Measurements from ENCODE around the gene STX8.

The STX8 gene

GRCh38 chr17:9557161-9557755 is 18.4 kb downstream of the STX8 start:
- no peak for DNase-seq (ENCODE audit: low read depth)

GRCh38 chr17:9554715-9555114 is 20.9 kb downstream of the STX8 start:
- DNase-seq (ENCODE audit: low read depth): peak; percentile 33

GRCh38 chr17:9553596-9553995 is 22.0 kb downstream of the STX8 start:
- DNase-seq (ENCODE audit: low read depth): no peak

- no peak for DNase-seq (ENCODE audit: low read depth)
Observed at GRCh38 chr17:9553181-9553580, 22.4 kb downstream of the STX8 start.

GRCh38 chr17:9549215-9549614 is 26.4 kb downstream of the STX8 start:
- DNase-seq (ENCODE audit: low read depth): no peak

GRCh38 chr17:9544221-9544620 is 31.4 kb downstream of the STX8 start:
- DNase-seq (ENCODE audit: low read depth): no peak

GRCh38 chr17:9541718-9542117 is 33.9 kb downstream of the STX8 start:
- DNase-seq (ENCODE audit: low read depth): no peak

GRCh38 chr17:9538626-9539025 is 37.0 kb downstream of the STX8 start:
- DNase-seq (ENCODE audit: low read depth): no peak

- DNase-seq (ENCODE audit: low read depth): no peak
Observed at GRCh38 chr17:9537177-9537776, 38.3 kb downstream of the STX8 start.

GRCh38 chr17:9536061-9536460 is 39.6 kb downstream of the STX8 start:
- DNase-seq (ENCODE audit: low read depth): no peak

GRCh38 chr17:9533441-9533840 is 42.2 kb downstream of the STX8 start:
- no peak for DNase-seq (ENCODE audit: low read depth)

- no peak for DNase-seq (ENCODE audit: low read depth)
Observed at GRCh38 chr17:9532715-9533114, 42.9 kb downstream of the STX8 start.

- no peak for DNase-seq (ENCODE audit: low read depth)
Observed at GRCh38 chr17:9531034-9531433, 44.6 kb downstream of the STX8 start.

GRCh38 chr17:9529033-9529700 is 46.5 kb downstream of the STX8 start:
- no peak for DNase-seq (ENCODE audit: low read depth)

GRCh38 chr17:9527788-9528187 is 47.8 kb downstream of the STX8 start:
- DNase-seq (ENCODE audit: low read depth): no peak

- DNase-seq (ENCODE audit: low read depth): no peak
Observed at GRCh38 chr17:9522074-9522473, 53.5 kb downstream of the STX8 start.

- no peak for DNase-seq (ENCODE audit: low read depth)
Observed at GRCh38 chr17:9521062-9521461, 54.6 kb downstream of the STX8 start.

- no peak for DNase-seq (ENCODE audit: low read depth)
Observed at GRCh38 chr17:9520649-9521048, 55.0 kb downstream of the STX8 start.

- no peak for DNase-seq (ENCODE audit: low read depth)
Observed at GRCh38 chr17:9519583-9520272, 55.9 kb downstream of the STX8 start.

- no peak for DNase-seq (ENCODE audit: low read depth)
Observed at GRCh38 chr17:9517396-9517795, 58.2 kb downstream of the STX8 start.

- DNase-seq (ENCODE audit: low read depth): no peak
Observed at GRCh38 chr17:9513266-9513665, 62.4 kb downstream of the STX8 start.

GRCh38 chr17:9512323-9513168 is 63.1 kb downstream of the STX8 start:
- DNase-seq (ENCODE audit: low read depth): no peak

Data from activated T-cell treated with anti-CD3 and anti-CD28 coated beads for 48 hours (primary cell).